ENCODE measurements around the gene PRL. TPM values are rescaled to one million over a fixed set of nuclear protein-coding genes. Genes with fewer than 3 reads are reported as not detected.
A peak's percentile ranks its signal among the peaks of the same experiment; 100 is the strongest.

PRL gene
- total RNA-seq, 1 donor from 2014 or later: not detected

- DNase-seq (no peak), ATAC-seq (no peak)
- intact Hi-C loops (cut with micrococcal nuclease): no loop called here
These were observed 1.6 kb upstream of the PRL start for GRCh38 chr6:22298475-22298890.

GRCh38 chr6:22296067-22296466 lies 769 bp downstream of the PRL start:
- ATAC-seq (no peak), DNase-seq (no peak)
- intact Hi-C loops (cut with micrococcal nuclease): no loop called here

GRCh38 chr6:22295145-22295544 lies 1.7 kb downstream of the PRL start:
- intact Hi-C loops (cut with micrococcal nuclease): no loop called here

GRCh38 chr6:22294301-22294700 lies 2.5 kb downstream of the PRL start:
- no peak for ATAC-seq
- intact Hi-C loops (cut with micrococcal nuclease): no loop called here
- DNase-seq: no peak

More at GRCh38 chr6:22295145-22295544, 1.7 kb downstream of the PRL start:
- ATAC-seq (no peak), DNase-seq (no peak)

- intact Hi-C loops (cut with micrococcal nuclease): no loop called here
- ATAC-seq: no peak
- DNase-seq: no peak
These were observed 6.8 kb downstream of the PRL start for GRCh38 chr6:22290045-22290444.

GRCh38 chr6:22288721-22289120 lies 8.1 kb downstream of the PRL start:
- intact Hi-C loops (cut with micrococcal nuclease): no loop called here
- no peak for ATAC-seq
- DNase-seq: no peak

- intact Hi-C loops (cut with micrococcal nuclease): no loop called here
- no peak for ATAC-seq
- DNase-seq: no peak
These were observed 12.2 kb downstream of the PRL start for GRCh38 chr6:22284666-22285065.

- intact Hi-C loops (cut with micrococcal nuclease): no loop called here
- DNase-seq: no peak
- no peak for ATAC-seq
These were observed 15.3 kb downstream of the PRL start for GRCh38 chr6:22281341-22282085.

GRCh38 chr6:22279427-22279826 lies 17.4 kb downstream of the PRL start:
- DNase-seq: no peak
- intact Hi-C loops (cut with micrococcal nuclease): no loop called here
- no peak for ATAC-seq

GRCh38 chr6:22271081-22271480 lies 25.8 kb downstream of the PRL start:
- ATAC-seq (no peak), DNase-seq (no peak)
- intact Hi-C loops (cut with micrococcal nuclease): no loop called here

- no peak for DNase-seq
- intact Hi-C loops (cut with micrococcal nuclease): no loop called here
- no peak for ATAC-seq
These were observed 33.1 kb downstream of the PRL start for GRCh38 chr6:22263748-22264147.

GRCh38 chr6:22254886-22255285 lies 42.0 kb downstream of the PRL start:
- intact Hi-C loops (cut with micrococcal nuclease): no loop called here
- DNase-seq (no peak), ATAC-seq (no peak)

- intact Hi-C loops (cut with micrococcal nuclease): no loop called here
- DNase-seq (no peak), ATAC-seq (no peak)
These were observed 42.7 kb downstream of the PRL start for GRCh38 chr6:22253955-22254655.

GRCh38 chr6:22251348-22251747 lies 45.5 kb downstream of the PRL start:
- peak; percentile 23 for ATAC-seq
- DNase-seq: no peak
- intact Hi-C loops (cut with micrococcal nuclease): no loop called here

- DNase-seq (no peak), ATAC-seq (no peak)
- intact Hi-C loops (cut with micrococcal nuclease): no loop called here
These were observed 46.4 kb downstream of the PRL start for GRCh38 chr6:22250486-22250885.

- DNase-seq (no peak), ATAC-seq (no peak)
These were observed 47.0 kb downstream of the PRL start for GRCh38 chr6:22249711-22250350.

GRCh38 chr6:22248513-22249308 lies 48.1 kb downstream of the PRL start:
- peak; percentile 67 for ATAC-seq

More at GRCh38 chr6:22249711-22250350, 47.0 kb downstream of the PRL start:
- intact Hi-C loops (cut with micrococcal nuclease): no loop called here

GRCh38 chr6:22247916-22248482 lies 48.8 kb downstream of the PRL start:
- DNase-seq (no peak), ATAC-seq (peak; percentile 43)
- intact Hi-C loops (cut with micrococcal nuclease): no loop called here

More at GRCh38 chr6:22248513-22249308, 48.1 kb downstream of the PRL start:
- no peak for DNase-seq
- intact Hi-C loops (cut with micrococcal nuclease): no loop called here

- DNase-seq: no peak
- intact Hi-C loops (cut with micrococcal nuclease): no loop called here
- no peak for ATAC-seq
These were observed 56.8 kb downstream of the PRL start for GRCh38 chr6:22240025-22240424.

All from left ventricle myocardium superior (tissue), 1 donor.